Keratinocyte (primary cell): ENCODE measurements around the gene TOMM22. TPM values are rescaled to one million over a fixed set of nuclear protein-coding genes. Genes with fewer than 3 reads are reported as not detected.
A peak's percentile ranks its signal among the peaks of the same experiment; 100 is the strongest.

Source experiments
- DNase-seq: peaks from one replicate; pipeline ENCODE4 v3.0.0-alpha.2; 2011; ENCODE audit warnings: low read depth, missing footprints, low spot score
- FAIRE-seq: peaks from 2 replicates; lab custom pipeline; 2011; peaks lifted over from hg19 to GRCh38; lab: Jason Lieb, UNC
- H2AFZ ChIP-seq: 2 replicates; pipeline ENCODE4 v1.6.0; 2012; ENCODE audit warnings: low read length, control low read depth, inconsistent platforms; ENCODE audit not compliant: control insufficient read depth
- H3K27ac ChIP-seq: 2 replicates; pipeline ENCODE4 v1.5.1; 2011; ENCODE audit warnings: low read length; ENCODE audit not compliant: control insufficient read depth, insufficient read depth
- H3K27me3 ChIP-seq: 3 replicates; pipeline ENCODE4 v1.6.0; 2011; ENCODE audit warnings: low read length; ENCODE audit not compliant: control insufficient read depth, insufficient read depth; ENCODE audit errors: extremely low read depth
- H3K36me3 ChIP-seq, 2 experiments: 2 replicates in 1 of 2; 3 replicates in 1 of 2; pipeline ENCODE4 v1.5.1; 2011; ENCODE audit warnings: low read length in 2 of 2, mild to moderate bottlenecking in 1 of 2; ENCODE audit not compliant: control insufficient read depth in 2 of 2, insufficient read depth in 2 of 2; ENCODE audit errors: extremely low read depth in 1 of 2
- H3K4me1 ChIP-seq: 3 replicates; pipeline ENCODE4 v1.5.1; 2011; ENCODE audit warnings: low read length; ENCODE audit not compliant: control insufficient read depth, insufficient read depth; ENCODE audit errors: extremely low read depth
- H3K4me2 ChIP-seq: 3 replicates; pipeline ENCODE4 v1.6.0; 2011; ENCODE audit warnings: low read depth, low read length; ENCODE audit not compliant: control insufficient read depth, insufficient read depth; ENCODE audit errors: extremely low read depth
- H3K4me3 ChIP-seq, 3 experiments: fragments of 200-600 bp in 1 of 3; sonication (generic) in 1 of 3; 2 replicates in 2 of 3; 3 replicates in 1 of 3; pipeline ENCODE4 v1.5.1; 2011 to 2016; ENCODE audit warnings: low read length in 3 of 3, mild to moderate bottlenecking in 3 of 3, control low read depth in 2 of 3, inconsistent platforms in 1 of 3, low read depth in 1 of 3, mixed read lengths in 1 of 3, mixed run types in 1 of 3, moderate library complexity in 1 of 3; ENCODE audit not compliant: control insufficient read depth in 2 of 3, insufficient read depth in 2 of 3; ENCODE audit errors: extremely low read depth in 1 of 3
- H3K79me2 ChIP-seq: 2 replicates; pipeline ENCODE4 v1.6.0; 2012; ENCODE audit warnings: low read length; ENCODE audit not compliant: control insufficient read depth, insufficient read depth
- H3K9ac ChIP-seq: 3 replicates; pipeline ENCODE4 v1.6.0; 2011; ENCODE audit warnings: low read length; ENCODE audit not compliant: control insufficient read depth, insufficient read depth; ENCODE audit errors: extremely low read depth
- H3K9me1 ChIP-seq: 3 replicates; pipeline ENCODE4 v1.6.0; 2011; ENCODE audit warnings: low read length; ENCODE audit not compliant: control insufficient read depth, insufficient read depth; ENCODE audit errors: extremely low read depth
- H3K9me3 ChIP-seq: 2 replicates; pipeline ENCODE4 v1.5.1; 2012; ENCODE audit warnings: low read depth, low read length; ENCODE audit not compliant: control insufficient read depth
- H4K20me1 ChIP-seq: 3 replicates; pipeline ENCODE4 v1.6.0; 2011; ENCODE audit warnings: low read length; ENCODE audit not compliant: control insufficient read depth, insufficient read depth; ENCODE audit errors: extremely low read depth
- EZH2 ChIP-seq: IDR thresholded peaks from one replicate; pipeline ENCODE4 v1.6.1; 2012; ENCODE audit warnings: inconsistent platforms, mild to moderate bottlenecking, low read length, moderate library complexity
- dilution Hi-C: fragments of 300-500 bp; cut with MboI; formaldehyde crosslinking; loops from one replicate; pipeline ENCODE4 v1.7.0; 2020; ENCODE audit warnings: low sequenced_read_pairs; ENCODE audit not compliant: extremely low pct_ligation_motif_present
- polyA plus RNA-seq, 5 experiments: library from polyadenylated mRNA; depleted of rRNA in 3 of 5; stranded (reverse) in 3 of 5; stranded (forward) in 1 of 5; unstranded in 1 of 5; fragments of >200 nt; gene quantifications; 1 replicate in 1 of 5; 2 replicates in 3 of 5; 3 replicates in 1 of 5; pipeline versions ENCODE4 v1.2.1 to v1.2.3, GENCODE V29; 2011 to 2012; ENCODE audit warnings: missing spikeins in 2 of 5, low read depth in 1 of 5, low replicate concordance in 1 of 5
- TF ChIP-seq, protein P1 (sequence below), 3 experiments: IDR thresholded peaks in 1 of 3; conservative IDR thresholded peaks in 1 of 3; optimal IDR thresholded peaks in 1 of 3; 2 replicates in 2 of 3; 3 replicates in 1 of 3; pipeline versions ENCODE3 to v1.5.1; 2011; ENCODE audit warnings: low read length in 3 of 3, mild to moderate bottlenecking in 3 of 3, moderate library complexity in 2 of 3, control low read depth in 1 of 3, inconsistent platforms in 1 of 3; ENCODE audit not compliant: insufficient read depth in 2 of 3; ENCODE audit errors: extremely low read depth in 1 of 3

The TOMM22 gene
- polyA plus RNA-seq, 1 donor (not counting 4 experiments of a cell fraction or from before 2014, with no cell fraction given) = 81.8 TPM

DNA sequence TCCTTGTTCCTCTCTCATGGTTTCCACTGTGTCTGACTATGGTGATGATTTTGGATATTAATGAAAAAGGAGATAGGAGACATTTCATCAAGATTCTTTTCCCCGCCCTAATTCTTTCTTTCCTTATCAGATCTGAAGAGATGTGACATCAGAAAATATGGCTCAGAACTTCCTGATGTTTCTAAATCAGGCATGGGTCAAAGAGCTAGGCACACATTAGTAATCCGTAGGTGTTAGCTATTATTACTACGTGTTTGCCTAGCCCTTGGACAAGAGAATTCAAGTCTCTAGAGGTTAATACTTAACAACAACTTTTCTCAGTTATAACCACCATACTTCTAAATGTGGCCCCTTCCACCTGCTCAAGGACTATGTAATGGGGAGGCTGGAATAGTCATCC lies 13.2 kb downstream of the TOMM22 start:
- H3K36me3 ChIP-seq = peaks cover 9 to 21% of the 10 kb centered on the region in 2 experiments
- no peaks in the 10 kb centered on the region for H4K20me1 ChIP-seq
- H3K9me3 ChIP-seq = no peaks in the 10 kb centered on the region
- H3K9ac ChIP-seq = no peak overlapping the region
- no peak overlapping the region for H2AFZ ChIP-seq
- dilution Hi-C loops = no loop called here
- H3K27me3 ChIP-seq = no peaks in the 10 kb centered on the region
- H3K4me3 ChIP-seq = no peak overlapping the region
- no peaks in the 10 kb centered on the region for H3K9me1 ChIP-seq
- H3K4me2 ChIP-seq = peak overlapping the region; percentile 34
- DNase-seq = no peak
- no peak for FAIRE-seq
- TF ChIP-seq, protein P1, sequence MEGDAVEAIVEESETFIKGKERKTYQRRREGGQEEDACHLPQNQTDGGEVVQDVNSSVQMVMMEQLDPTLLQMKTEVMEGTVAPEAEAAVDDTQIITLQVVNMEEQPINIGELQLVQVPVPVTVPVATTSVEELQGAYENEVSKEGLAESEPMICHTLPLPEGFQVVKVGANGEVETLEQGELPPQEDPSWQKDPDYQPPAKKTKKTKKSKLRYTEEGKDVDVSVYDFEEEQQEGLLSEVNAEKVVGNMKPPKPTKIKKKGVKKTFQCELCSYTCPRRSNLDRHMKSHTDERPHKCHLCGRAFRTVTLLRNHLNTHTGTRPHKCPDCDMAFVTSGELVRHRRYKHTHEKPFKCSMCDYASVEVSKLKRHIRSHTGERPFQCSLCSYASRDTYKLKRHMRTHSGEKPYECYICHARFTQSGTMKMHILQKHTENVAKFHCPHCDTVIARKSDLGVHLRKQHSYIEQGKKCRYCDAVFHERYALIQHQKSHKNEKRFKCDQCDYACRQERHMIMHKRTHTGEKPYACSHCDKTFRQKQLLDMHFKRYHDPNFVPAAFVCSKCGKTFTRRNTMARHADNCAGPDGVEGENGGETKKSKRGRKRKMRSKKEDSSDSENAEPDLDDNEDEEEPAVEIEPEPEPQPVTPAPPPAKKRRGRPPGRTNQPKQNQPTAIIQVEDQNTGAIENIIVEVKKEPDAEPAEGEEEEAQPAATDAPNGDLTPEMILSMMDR (optimal IDR thresholded peaks at IDR 0.05 in 1 of 3, IDR thresholded peaks at IDR 0.05 in 1 of 3, conservative IDR thresholded peaks at IDR 0.05 in 1 of 3; ENCODE audit: extremely low read depth in 1 of 3, insufficient read depth in 2 of 3, low read length in 3 of 3) = no peak
- TF ChIP-seq EZH2 = no peak
- peak overlapping the region; percentile 41 for H3K27ac ChIP-seq
- H3K79me2 ChIP-seq = peaks cover 77% of the 10 kb centered on the region
- peaks cover 40% of the 10 kb centered on the region for H3K4me1 ChIP-seq

DNA sequence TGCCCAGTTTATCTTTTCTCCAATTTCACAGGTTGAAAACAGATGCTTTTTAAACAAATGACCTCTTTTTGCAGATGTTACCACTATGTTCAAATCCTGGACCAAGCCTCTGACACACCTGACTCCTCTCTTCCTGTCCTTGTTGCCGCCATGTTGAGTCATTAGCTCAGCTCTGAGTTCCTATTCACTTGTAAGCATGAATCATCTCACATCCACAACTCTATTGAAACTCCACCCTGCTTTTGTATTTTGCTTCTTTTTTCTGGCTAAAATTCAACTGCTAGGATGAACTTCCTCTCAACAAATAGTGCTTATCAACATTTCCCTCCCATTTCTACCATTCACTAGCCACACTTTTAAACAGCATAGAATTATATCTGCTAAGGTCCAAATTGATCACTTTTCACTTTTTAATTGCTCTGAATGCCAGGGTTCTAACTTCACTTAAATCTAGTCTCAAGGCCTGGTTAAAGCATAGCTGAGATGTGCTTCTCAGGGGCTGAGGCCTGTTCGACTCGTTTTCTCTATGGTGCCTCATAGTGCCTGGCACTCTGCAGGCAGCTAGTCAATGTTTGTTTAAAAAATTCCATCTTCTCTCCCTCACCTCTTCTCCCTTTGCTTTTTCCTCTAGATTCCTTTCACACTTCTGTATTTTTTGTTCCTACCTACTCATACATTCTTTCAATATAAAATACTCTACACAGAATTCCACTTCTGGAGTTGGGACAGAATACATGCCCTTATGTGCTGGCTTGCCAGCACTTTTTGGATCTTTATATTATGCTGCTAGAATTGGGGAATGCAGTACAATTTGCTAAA lies 15.1 kb downstream of the TOMM22 start:
- Histone ChIP-seq H3K27me3 (no peaks in the 10 kb centered on the region), H4K20me1 (no peaks in the 10 kb centered on the region), H3K79me2 (peaks cover 69% of the 10 kb centered on the region), H3K4me1 (peaks cover 45% of the 10 kb centered on the region), H2AFZ (no peak overlapping the region), H3K9ac (peak overlapping the region; percentile 54), H3K9me3 (no peaks in the 10 kb centered on the region), H3K36me3 (peaks cover 5 to 13% of the 10 kb centered on the region in 2 experiments), H3K4me2 (peak overlapping the region; percentile 89), H3K27ac (peak overlapping the region; percentile 83), H3K4me3 (peak overlapping the region in 2 of 3 experiments; percentile 1 to 81), H3K9me1 (no peaks in the 10 kb centered on the region)
- dilution Hi-C loops = no loop called here
- peak; percentile 83 for DNase-seq
- TF ChIP-seq, protein P1 (optimal IDR thresholded peaks at IDR 0.05 in 1 of 3, IDR thresholded peaks at IDR 0.05 in 1 of 3, conservative IDR thresholded peaks at IDR 0.05 in 1 of 3; ENCODE audit: extremely low read depth in 1 of 3, insufficient read depth in 2 of 3, low read length in 3 of 3) = no peak
- no peak for TF ChIP-seq EZH2
- FAIRE-seq = peak; percentile 95
